Ectodermal cell (in vitro differentiated cells): ENCODE results near the gene IL18.
"Not testable (repeated sequence)": the region's sequence is repeated elsewhere in the genome, so short reads cannot be mapped to it uniquely, and the experiment has no call there.

Experiments
- H3K27ac ChIP-seq: 2 replicates; pipeline ENCODE4 v1.7.0; 2013; ENCODE audit warnings: mild to moderate bottlenecking, low read depth, low read length; ENCODE audit not compliant: insufficient read depth, poor library complexity, severe bottlenecking
- H3K27me3 ChIP-seq: 2 replicates; pipeline ENCODE4 v1.7.0; 2013; ENCODE audit warnings: mild to moderate bottlenecking, low read length; ENCODE audit not compliant: insufficient read depth, control insufficient read depth, poor library complexity, severe bottlenecking
- H3K36me3 ChIP-seq: one replicate; pipeline ENCODE4 v1.7.0; 2013; ENCODE audit warnings: low read length; ENCODE audit not compliant: control insufficient read depth, insufficient read depth
- H3K4me1 ChIP-seq: one replicate; pipeline ENCODE4 v1.7.0; 2013; ENCODE audit warnings: low read length; ENCODE audit not compliant: control insufficient read depth, insufficient read depth
- H3K4me3 ChIP-seq: 2 replicates; pipeline ENCODE4 v1.7.0; 2013; ENCODE audit warnings: low read depth, low read length, control low read depth; ENCODE audit not compliant: insufficient read depth
- H3K9me3 ChIP-seq: 2 replicates; pipeline ENCODE4 v1.7.0; 2013; ENCODE audit warnings: mild to moderate bottlenecking, low read length, moderate library complexity; ENCODE audit not compliant: control insufficient read depth
- WGBS, 2 experiments: methylation state at CpG; one replicate each; pipeline ENCODE4 v1.1.7; 2013; ENCODE audit warnings: missing lambda C conversion rate in 2 of 2; 5-methylcytosine and 5-hydroxymethylcytosine counted together

Gene IL18

DNA sequence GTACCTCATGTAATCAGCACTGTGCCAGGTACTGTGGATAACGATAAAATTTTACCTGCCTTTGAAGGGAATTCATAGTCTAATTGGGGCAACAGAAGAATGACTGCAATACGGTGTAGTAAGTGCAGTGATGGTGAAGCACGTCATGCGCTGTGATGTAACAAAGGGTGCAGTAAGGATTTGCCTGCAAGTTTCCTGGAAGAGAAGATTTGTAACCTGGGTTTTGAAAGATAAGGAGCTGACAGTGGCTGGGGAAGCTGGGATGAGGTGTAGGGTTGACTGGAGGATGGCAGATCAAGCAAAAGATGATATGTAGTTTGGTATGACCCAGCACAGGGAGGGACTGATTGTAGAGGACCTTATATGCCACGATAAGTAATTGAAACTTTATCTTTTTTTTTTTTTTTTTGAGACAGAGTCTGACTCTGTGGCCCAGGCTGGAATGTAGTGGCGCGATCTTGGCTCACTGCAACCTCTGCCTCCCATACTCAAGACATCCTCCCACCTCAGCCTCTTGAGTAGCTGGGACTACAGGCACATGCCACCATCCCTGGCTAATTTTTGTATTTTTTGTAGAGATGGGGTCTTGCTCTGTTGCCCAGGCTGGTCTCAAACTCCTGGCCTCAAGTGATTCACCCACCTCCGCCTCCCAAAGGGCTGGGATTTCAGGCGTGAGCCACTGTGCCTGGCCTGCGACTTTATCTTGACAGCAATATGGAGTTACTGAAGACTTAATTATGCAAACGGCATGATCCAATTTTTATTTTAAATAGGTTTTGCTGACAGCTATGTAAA, 66.0 kb downstream of the IL18 start:
- Histone ChIP-seq H3K4me3 (no peak overlapping the region), H3K9me3 (no peaks in the 10 kb centered on the region), H3K4me1 (no peaks in the 10 kb centered on the region), H3K36me3 (peaks cover 13% of the 10 kb centered on the region), H3K27me3 (no peaks in the 10 kb centered on the region), H3K27ac (no peak overlapping the region)
- WGBS, 2 experiments = 91 to 95% methylated on average over 11 of the region's 11 CpGs

DNA sequence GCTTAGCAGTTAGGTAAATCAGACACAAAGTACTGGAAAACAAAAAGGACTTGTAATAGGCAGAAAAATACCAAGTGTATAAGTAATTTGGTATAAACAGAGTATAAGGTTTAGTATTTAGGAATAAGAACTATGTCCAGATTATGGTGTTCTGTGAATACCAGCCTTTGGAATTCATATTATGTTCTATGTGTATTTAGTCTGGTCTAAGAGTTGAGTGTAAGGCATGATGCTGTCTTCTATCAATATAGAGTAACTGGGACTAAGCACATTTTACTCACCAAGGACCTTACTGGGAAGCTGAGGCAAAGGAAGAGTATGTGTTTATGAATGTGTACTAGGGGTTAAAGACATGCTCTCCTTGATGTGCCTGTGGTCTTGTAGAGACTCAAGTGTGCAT, 67.7 kb downstream of the IL18 start:
- peaks cover 21% of the 10 kb centered on the region for H3K36me3 ChIP-seq
- no peaks in the 10 kb centered on the region for H3K4me1 ChIP-seq
- no peaks in the 10 kb centered on the region for H3K9me3 ChIP-seq
- no peaks in the 10 kb centered on the region for H3K27me3 ChIP-seq
- H3K4me3 ChIP-seq = no peak overlapping the region
- H3K27ac ChIP-seq = no peak overlapping the region

DNA sequence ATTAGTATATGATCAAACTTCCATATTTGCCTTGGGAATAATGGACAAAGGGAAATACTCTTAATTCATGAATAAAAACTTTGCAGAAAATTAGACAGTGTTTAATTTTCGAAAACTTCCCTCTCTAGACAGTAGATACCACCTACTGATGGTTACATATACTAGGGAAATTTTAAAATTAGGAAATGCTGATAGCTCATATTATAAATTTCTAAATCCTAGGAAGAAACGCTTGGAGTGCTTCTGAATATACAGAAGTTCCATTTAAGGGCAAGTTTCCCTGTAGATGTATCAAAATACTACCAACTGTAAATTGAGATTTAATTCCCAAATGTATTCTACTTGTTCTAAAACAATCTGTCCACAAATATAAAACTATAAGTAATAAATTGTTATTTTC, 68.6 kb downstream of the IL18 start:
- H3K9me3 ChIP-seq, H3K27ac ChIP-seq, H3K27me3 ChIP-seq, H3K4me3 ChIP-seq, H3K4me1 ChIP-seq: not testable (repeated sequence)
- 92% methylated on average over 1 of the region's 2 CpGs; no CpG with 5 or more reads in 1 of the 2 experiments for WGBS, 2 experiments
- peaks cover 23% of the 10 kb centered on the region for H3K36me3 ChIP-seq
